Transverse colon (tissue), 3 donors: ENCODE measurements around the gene LRPAP1.

Source experiments
- CTCF ChIP-seq, 5 experiments: fragments of 200-600 bp in 3 of 5; fragments of 450-650 bp in 2 of 5; sonication (generic) in 3 of 5; IDR thresholded peaks; 1 replicate in 2 of 5; 2 replicates in 3 of 5; pipeline ENCODE4 v1.5.1; 2016 to 2017; ENCODE audit warnings: antibody characterized with exemption in 5 of 5, inconsistent platforms in 3 of 5, mild to moderate bottlenecking in 2 of 5, moderate library complexity in 1 of 5
- EP300 ChIP-seq: sonication (generic); formaldehyde crosslinking; IDR thresholded peaks from one replicate; pipeline ENCODE4 v1.6.1; 2017; ENCODE audit warnings: antibody characterized with exemption, low read depth
- POLR2A ChIP-seq: fragments of 450-650 bp; IDR thresholded peaks from one replicate; pipeline ENCODE4 v1.6.1; 2016; ENCODE audit warnings: antibody characterized with exemption, mild to moderate bottlenecking, moderate library complexity

GRCh38 chr4:3521621-3522325 lies 10.4 kb downstream of the LRPAP1 start:
- no peak for TF ChIP-seq CTCF (IDR thresholded peaks at IDR 0.05)
- TF ChIP-seq EP300: no peak
- no peak for TF ChIP-seq POLR2A
